Panc1 (cell line): ENCODE measurements around the gene PIGS. TPM values are rescaled to one million over a fixed set of nuclear protein-coding genes. Genes with fewer than 3 reads are reported as not detected.

ENCODE experiments used
- ATAC-seq: fragments of 200-7000 bp; cut with Tn5 transposase; 2 replicates; pipeline ENCODE4 v1.9.1; 2020; ENCODE audit warnings: mild to moderate bottlenecking, moderate library complexity
- BruUV-seq: library from RNA; stranded (reverse); fragments of 400-500 nt; replicated peaks from 2 replicates; lab custom pipeline; 2021; lab: Mats Ljungman, UMichigan
- CTCF ChIA-PET: fragments of 300-600 bp; sonication (Branson Sonifier 250); formaldehyde crosslinking; loops from one replicate; lab custom pipeline; 2022; ENCODE audit warnings: antibody characterized with exemption; lab: Charles Lee
- POLR2A ChIA-PET: fragments of 300-600 bp; sonication (Branson Sonifier 250); formaldehyde crosslinking; loops from one replicate; lab custom pipeline; 2022; ENCODE audit warnings: antibody characterized with exemption; lab: Charles Lee
- DNase-seq: peaks from one replicate; pipeline ENCODE4 v3.0.0-alpha.2; 2010; ENCODE audit warnings: low read depth, low spot score
- H3K27ac ChIP-seq: 2 replicates; pipeline ENCODE4 v1.5.1; 2011; ENCODE audit warnings: mild to moderate bottlenecking, low read length, inconsistent platforms
- H3K27me3 ChIP-seq: fragments of 200-500 bp; sonication (Bioruptor generic); 2 replicates; pipeline ENCODE4 v1.6.0; 2014; ENCODE audit warnings: low read length, inconsistent platforms; ENCODE audit not compliant: control insufficient read depth, insufficient read depth
- H3K36me3 ChIP-seq: fragments of 200-500 bp; sonication (Bioruptor generic); 2 replicates; pipeline ENCODE4 v1.5.1; 2014; ENCODE audit warnings: inconsistent platforms, mild to moderate bottlenecking, low read length, moderate library complexity; ENCODE audit not compliant: control insufficient read depth, insufficient read depth
- H3K4me1 ChIP-seq: 2 replicates; pipeline ENCODE4 v1.5.1; 2011; ENCODE audit warnings: inconsistent platforms, mild to moderate bottlenecking, low read length, moderate library complexity; ENCODE audit not compliant: control insufficient read depth, insufficient read depth
- H3K4me3 ChIP-seq, 2 experiments: 2 replicates each; pipeline ENCODE4 v1.5.1; 2011 to 2012; ENCODE audit warnings: low read depth in 2 of 2, low read length in 2 of 2, mild to moderate bottlenecking in 2 of 2, inconsistent platforms in 1 of 2, moderate library complexity in 1 of 2
- H3K9me3 ChIP-seq: fragments of 200-500 bp; sonication (Bioruptor generic); 2 replicates; pipeline ENCODE4 v1.5.1; 2014; ENCODE audit warnings: low read depth, mild to moderate bottlenecking, inconsistent platforms, low read length, moderate library complexity; ENCODE audit not compliant: control insufficient read depth, insufficient read depth
- POLR2AphosphoS5 ChIP-seq: IDR thresholded peaks from 2 replicates; pipeline ENCODE4 v1.6.1; 2012; ENCODE audit warnings: mild to moderate bottlenecking, low read depth, low read length, moderate library complexity
- SIN3A ChIP-seq: IDR thresholded peaks from 2 replicates; pipeline ENCODE4 v1.6.1; 2012; ENCODE audit warnings: low read depth, mild to moderate bottlenecking, low read length, moderate library complexity, borderline replicate concordance; ENCODE audit not compliant: insufficient read depth
- TCF7L2 ChIP-seq: IDR thresholded peaks from 2 replicates; pipeline ENCODE4 v1.6.1; 2011; ENCODE audit warnings: mild to moderate bottlenecking, low read depth, low read length, inconsistent platforms
- in situ Hi-C: cut with HindIII; loops from 2 replicates; pipeline ENCODE4 v1.10.0; 2016; ENCODE audit warnings: low sequenced_read_pairs, low pct_unique_long_range_greater_than_20kb
- intact Hi-C: fragments of 100-400 bp; cut with micrococcal nuclease; formaldehyde crosslinking; loops from one replicate; pipeline ENCODE4 v1.10.0; 2022; ENCODE audit not compliant: unreplicated experiment
- total RNA-seq: library from RNA; stranded (reverse); gene quantifications from one replicate; pipeline ENCODE4 v1.2.1, GENCODE V29; 2021; ENCODE audit not compliant: unreplicated experiment
- TF ChIP-seq, protein P1 (sequence below): fragments of 450-650 bp; IDR thresholded peaks from 2 replicates; pipeline ENCODE4 v1.5.1; 2017; ENCODE audit warnings: mild to moderate bottlenecking
- TF ChIP-seq, protein P2 (sequence below), 2 experiments: IDR thresholded peaks; 2 replicates each; pipeline ENCODE4 v1.6.1; 2011 to 2012; ENCODE audit warnings: low read depth in 2 of 2, control low read depth in 1 of 2, low read length in 1 of 2, mild to moderate bottlenecking in 1 of 2, moderate library complexity in 1 of 2; ENCODE audit not compliant: insufficient read depth in 1 of 2

Gene PIGS
- total RNA-seq, 1 experiment from 2014 or later = 78.8 TPM

GRCh38 chr17:28511858-28512461, 59.4 kb downstream of the PIGS start:
- Histone ChIP-seq H3K4me1 (no peaks in the 10 kb centered on the region), H3K4me3 (no peak overlapping the region), H3K36me3 (no peaks in the 10 kb centered on the region), H3K9me3 (no peaks in the 10 kb centered on the region), H3K27ac (no peak overlapping the region), H3K27me3 (peaks cover 7% of the 10 kb centered on the region; the same call in 1 of the 2 replicates)
- no peak for DNase-seq
- ChIA-PET POLR2A (no interaction called here), CTCF (no interaction called here)
- intact Hi-C loops = no loop called here
- no peak for ATAC-seq
- BruUV-seq = no TSS peak
- in situ Hi-C loops = no loop called here
- TF ChIP-seq, protein P1, sequence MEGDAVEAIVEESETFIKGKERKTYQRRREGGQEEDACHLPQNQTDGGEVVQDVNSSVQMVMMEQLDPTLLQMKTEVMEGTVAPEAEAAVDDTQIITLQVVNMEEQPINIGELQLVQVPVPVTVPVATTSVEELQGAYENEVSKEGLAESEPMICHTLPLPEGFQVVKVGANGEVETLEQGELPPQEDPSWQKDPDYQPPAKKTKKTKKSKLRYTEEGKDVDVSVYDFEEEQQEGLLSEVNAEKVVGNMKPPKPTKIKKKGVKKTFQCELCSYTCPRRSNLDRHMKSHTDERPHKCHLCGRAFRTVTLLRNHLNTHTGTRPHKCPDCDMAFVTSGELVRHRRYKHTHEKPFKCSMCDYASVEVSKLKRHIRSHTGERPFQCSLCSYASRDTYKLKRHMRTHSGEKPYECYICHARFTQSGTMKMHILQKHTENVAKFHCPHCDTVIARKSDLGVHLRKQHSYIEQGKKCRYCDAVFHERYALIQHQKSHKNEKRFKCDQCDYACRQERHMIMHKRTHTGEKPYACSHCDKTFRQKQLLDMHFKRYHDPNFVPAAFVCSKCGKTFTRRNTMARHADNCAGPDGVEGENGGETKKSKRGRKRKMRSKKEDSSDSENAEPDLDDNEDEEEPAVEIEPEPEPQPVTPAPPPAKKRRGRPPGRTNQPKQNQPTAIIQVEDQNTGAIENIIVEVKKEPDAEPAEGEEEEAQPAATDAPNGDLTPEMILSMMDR = no peak
- TF ChIP-seq TCF7L2 (no peak), SIN3A (no peak), POLR2AphosphoS5 (no peak)
- TF ChIP-seq, protein P2, sequence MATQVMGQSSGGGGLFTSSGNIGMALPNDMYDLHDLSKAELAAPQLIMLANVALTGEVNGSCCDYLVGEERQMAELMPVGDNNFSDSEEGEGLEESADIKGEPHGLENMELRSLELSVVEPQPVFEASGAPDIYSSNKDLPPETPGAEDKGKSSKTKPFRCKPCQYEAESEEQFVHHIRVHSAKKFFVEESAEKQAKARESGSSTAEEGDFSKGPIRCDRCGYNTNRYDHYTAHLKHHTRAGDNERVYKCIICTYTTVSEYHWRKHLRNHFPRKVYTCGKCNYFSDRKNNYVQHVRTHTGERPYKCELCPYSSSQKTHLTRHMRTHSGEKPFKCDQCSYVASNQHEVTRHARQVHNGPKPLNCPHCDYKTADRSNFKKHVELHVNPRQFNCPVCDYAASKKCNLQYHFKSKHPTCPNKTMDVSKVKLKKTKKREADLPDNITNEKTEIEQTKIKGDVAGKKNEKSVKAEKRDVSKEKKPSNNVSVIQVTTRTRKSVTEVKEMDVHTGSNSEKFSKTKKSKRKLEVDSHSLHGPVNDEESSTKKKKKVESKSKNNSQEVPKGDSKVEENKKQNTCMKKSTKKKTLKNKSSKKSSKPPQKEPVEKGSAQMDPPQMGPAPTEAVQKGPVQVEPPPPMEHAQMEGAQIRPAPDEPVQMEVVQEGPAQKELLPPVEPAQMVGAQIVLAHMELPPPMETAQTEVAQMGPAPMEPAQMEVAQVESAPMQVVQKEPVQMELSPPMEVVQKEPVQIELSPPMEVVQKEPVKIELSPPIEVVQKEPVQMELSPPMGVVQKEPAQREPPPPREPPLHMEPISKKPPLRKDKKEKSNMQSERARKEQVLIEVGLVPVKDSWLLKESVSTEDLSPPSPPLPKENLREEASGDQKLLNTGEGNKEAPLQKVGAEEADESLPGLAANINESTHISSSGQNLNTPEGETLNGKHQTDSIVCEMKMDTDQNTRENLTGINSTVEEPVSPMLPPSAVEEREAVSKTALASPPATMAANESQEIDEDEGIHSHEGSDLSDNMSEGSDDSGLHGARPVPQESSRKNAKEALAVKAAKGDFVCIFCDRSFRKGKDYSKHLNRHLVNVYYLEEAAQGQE (IDR thresholded peaks at IDR 0.05; ENCODE audit: insufficient read depth in 1 of 2, low read depth in 2 of 2, low read length in 1 of 2) = no peak

GRCh38 chr17:28509789-28510188, 61.5 kb downstream of the PIGS start:
- in situ Hi-C loops (no loop called here), intact Hi-C loops (no loop called here)
- TF ChIP-seq SIN3A (no peak), POLR2AphosphoS5 (no peak), TCF7L2 (no peak)
- TF ChIP-seq, protein P1 = no peak
- TF ChIP-seq, protein P2 (IDR thresholded peaks at IDR 0.05; ENCODE audit: insufficient read depth in 1 of 2, low read depth in 2 of 2, low read length in 1 of 2) = no peak
- no peak for DNase-seq
- Histone ChIP-seq H3K27ac (no peak overlapping the region), H3K27me3 (peaks cover 4% of the 10 kb centered on the region; the same call in 1 of the 2 replicates), H3K4me3 (no peak overlapping the region), H3K9me3 (no peaks in the 10 kb centered on the region), H3K36me3 (no peaks in the 10 kb centered on the region), H3K4me1 (no peaks in the 10 kb centered on the region)
- ChIA-PET CTCF (no interaction called here), POLR2A (no interaction called here)
- ATAC-seq = no peak
- BruUV-seq = no TSS peak
